RWPE2 (cell line): Measurements from ENCODE around the gene CRABP2.

Experiments
- ATAC-seq: fragments of 200-7000 bp; cut with Tn5 transposase; 3 replicates; pipeline ENCODE4 v1.9.1; 2021; ENCODE audit warnings: low read depth
- DNase-seq: peaks from one replicate; pipeline ENCODE4 v3.0.0-alpha.2; 2020; ENCODE audit warnings: low spot score
- H3K27ac ChIP-seq: fragments of 450-650 bp; 2 replicates; pipeline ENCODE4 v1.5.1; 2017; ENCODE audit warnings: mild to moderate bottlenecking; ENCODE audit not compliant: poor library complexity, severe bottlenecking
- H3K27me3 ChIP-seq: fragments of 250-450 bp; sonication (Bioruptor Pico); 2 replicates; pipeline ENCODE4 v1.5.1; 2021; ENCODE audit warnings: mild to moderate bottlenecking, moderate library complexity; ENCODE audit not compliant: insufficient read depth, poor library complexity, severe bottlenecking
- H3K36me3 ChIP-seq: fragments of 250-450 bp; sonication (Bioruptor Pico); 2 replicates; pipeline ENCODE4 v1.5.1; 2020; ENCODE audit warnings: low read depth, mild to moderate bottlenecking, moderate library complexity
- H3K4me1 ChIP-seq: fragments of 250-450 bp; sonication (Bioruptor Pico); 2 replicates; pipeline ENCODE4 v1.5.1; 2021; ENCODE audit warnings: mild to moderate bottlenecking, moderate library complexity; ENCODE audit not compliant: insufficient read depth, poor library complexity, severe bottlenecking
- H3K4me3 ChIP-seq: fragments of 250-450 bp; sonication (Bioruptor Pico); 2 replicates; pipeline ENCODE4 v1.5.1; 2021; ENCODE audit warnings: mild to moderate bottlenecking, moderate library complexity; ENCODE audit not compliant: severe bottlenecking
- H3K9me3 ChIP-seq: fragments of 250-450 bp; sonication (Bioruptor Pico); 2 replicates; pipeline ENCODE4 v1.5.1; 2021; ENCODE audit warnings: mild to moderate bottlenecking, moderate library complexity; ENCODE audit not compliant: severe bottlenecking
- CTCF ChIP-seq: fragments of 450-650 bp; IDR thresholded peaks from one replicate; pipeline ENCODE4 v1.5.1; 2017; ENCODE audit warnings: mild to moderate bottlenecking, moderate library complexity; ENCODE audit not compliant: poor library complexity, severe bottlenecking

Gene CRABP2

DNA sequence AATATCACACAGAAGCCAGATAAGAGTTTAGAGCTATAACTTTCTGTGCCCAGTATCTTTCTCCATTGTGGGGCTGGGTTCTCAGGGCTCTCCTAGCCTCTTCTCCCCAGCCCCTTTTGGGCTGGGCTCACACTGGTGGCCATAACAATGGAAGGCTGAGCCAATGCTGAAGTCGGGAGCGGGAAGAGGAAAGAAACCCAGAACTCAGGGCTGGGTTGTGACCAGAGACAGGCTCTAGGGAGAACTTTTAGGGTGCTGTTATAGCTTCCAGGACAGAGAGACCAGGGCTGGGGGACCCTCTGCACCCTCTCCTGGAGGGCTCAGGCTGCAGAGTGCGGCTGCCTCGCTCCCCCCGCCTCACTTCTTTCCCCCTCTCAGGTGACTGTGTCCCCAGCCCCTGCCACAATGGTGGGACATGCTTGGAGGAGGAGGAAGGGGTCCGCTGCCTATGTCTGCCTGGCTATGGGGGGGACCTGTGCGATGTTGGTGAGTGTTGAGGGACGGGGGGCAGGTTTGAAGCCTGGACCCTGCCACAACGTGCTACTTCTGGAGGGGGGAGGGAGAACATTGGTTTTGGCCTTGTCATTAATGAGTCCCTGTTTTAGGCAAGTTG, 49.4 kb downstream of the CRABP2 start:
- peaks cover 17% of the 10 kb centered on the region for H3K27me3 ChIP-seq
- TF ChIP-seq CTCF, result no peak
- DNase-seq (no peak), ATAC-seq (no peak)
- H3K27ac ChIP-seq, result no peak overlapping the region
- H3K4me1 ChIP-seq, result peaks cover 7% of the 10 kb centered on the region
- no peaks in the 10 kb centered on the region for H3K9me3 ChIP-seq
- no peaks in the 10 kb centered on the region for H3K36me3 ChIP-seq
- no peak overlapping the region for H3K4me3 ChIP-seq

DNA sequence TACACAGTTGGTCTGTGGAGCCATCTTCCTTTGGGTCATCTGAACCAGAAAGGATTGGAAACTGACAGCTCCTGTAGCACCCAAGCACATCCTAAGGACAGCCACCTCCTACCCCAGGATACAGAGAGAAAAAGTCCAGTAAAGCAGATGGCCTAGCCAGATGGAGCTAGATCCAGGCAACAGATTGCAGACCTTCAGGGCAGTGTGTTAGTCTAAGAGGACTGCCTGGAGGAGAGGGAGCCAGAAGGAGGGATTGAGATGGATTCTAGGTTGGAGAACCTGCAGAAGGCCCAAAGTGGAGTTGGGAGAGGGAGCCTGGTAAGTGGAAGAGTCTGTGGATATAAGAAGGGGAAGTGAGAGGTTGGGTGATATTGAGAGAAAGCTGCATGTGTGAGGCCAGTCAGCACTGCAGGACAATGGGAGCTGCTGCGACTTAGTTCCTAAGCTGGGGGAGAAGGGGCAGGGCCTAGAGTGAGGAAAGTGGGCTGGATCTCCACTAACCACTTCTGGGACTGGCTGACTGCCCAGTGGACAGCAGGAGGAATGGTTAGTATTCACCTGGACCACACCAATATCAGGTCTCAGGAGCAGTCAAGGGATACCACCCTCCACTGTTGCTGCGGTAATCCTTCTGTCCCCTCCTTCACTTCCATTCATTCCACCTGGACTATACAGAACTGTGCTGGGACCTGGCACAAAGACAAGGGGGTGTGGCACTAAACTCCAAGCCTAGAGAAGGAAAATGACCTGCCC, 50.1 kb downstream of the CRABP2 start:
- TF ChIP-seq CTCF, result no peak
- H3K36me3 ChIP-seq, result no peaks in the 10 kb centered on the region
- H3K4me3 ChIP-seq, result no peak overlapping the region
- DNase-seq (no peak), ATAC-seq (no peak)
- peaks cover 17% of the 10 kb centered on the region for H3K27me3 ChIP-seq
- H3K4me1 ChIP-seq, result peaks cover 7% of the 10 kb centered on the region
- H3K27ac ChIP-seq, result no peak overlapping the region
- no peaks in the 10 kb centered on the region for H3K9me3 ChIP-seq

DNA sequence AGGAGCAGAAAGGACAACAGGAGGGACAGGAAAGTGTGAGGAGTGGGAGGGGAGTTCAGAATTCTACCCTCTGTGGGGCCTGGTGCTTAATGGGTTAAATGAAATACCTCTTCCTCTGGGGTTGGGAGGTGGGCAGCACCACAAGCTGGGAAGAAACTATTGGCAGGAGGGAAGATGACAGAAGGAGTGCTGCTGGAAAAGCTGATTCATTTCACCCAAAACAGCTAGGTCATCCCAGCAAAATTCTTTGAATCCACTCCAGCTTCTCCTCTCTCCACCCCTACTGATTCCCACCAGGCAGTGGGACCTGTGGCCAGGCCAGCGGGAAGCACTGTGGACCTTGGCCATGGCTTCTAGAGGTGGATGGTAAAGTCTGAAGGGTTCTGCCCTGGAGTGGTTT, 50.7 kb downstream of the CRABP2 start:
- H3K4me3 ChIP-seq, result no peak overlapping the region
- H3K27me3 ChIP-seq, result peaks cover 17% of the 10 kb centered on the region
- H3K27ac ChIP-seq, result no peak overlapping the region
- ATAC-seq (no peak), DNase-seq (no peak)
- no peak for TF ChIP-seq CTCF
- H3K4me1 ChIP-seq, result peaks cover 6% of the 10 kb centered on the region
- H3K9me3 ChIP-seq, result no peaks in the 10 kb centered on the region
- no peaks in the 10 kb centered on the region for H3K36me3 ChIP-seq

DNA sequence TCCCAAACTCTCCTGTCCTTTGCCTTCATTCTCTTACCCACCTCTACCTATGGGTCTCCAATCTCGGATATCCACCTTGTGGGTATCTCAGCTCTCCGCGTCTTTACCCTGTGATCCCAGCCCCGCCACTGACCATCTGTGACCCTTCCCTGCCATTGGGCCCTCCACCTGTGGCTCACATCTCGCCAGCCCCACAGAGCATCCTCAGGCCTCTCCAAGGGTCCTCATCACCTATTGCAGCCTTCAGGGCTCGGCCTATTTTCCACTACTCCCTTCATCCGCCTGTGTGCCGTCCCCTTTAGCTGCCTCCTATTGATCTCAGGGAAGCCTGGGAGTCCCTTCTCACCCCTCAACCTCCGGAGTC, 52.4 kb downstream of the CRABP2 start:
- no peaks in the 10 kb centered on the region for H3K36me3 ChIP-seq
- peaks cover 27% of the 10 kb centered on the region for H3K27me3 ChIP-seq
- no peak for ATAC-seq

More for the DNA sequence above, 52.4 kb downstream of the CRABP2 start:
- TF ChIP-seq CTCF, result no peak
- no peak overlapping the region for H3K4me3 ChIP-seq
- no peak for DNase-seq
- no peaks in the 10 kb centered on the region for H3K9me3 ChIP-seq
- H3K4me1 ChIP-seq, result no peaks in the 10 kb centered on the region
- no peak overlapping the region for H3K27ac ChIP-seq
